ENCODE data around the gene RHOJ.
"Not testable (repeated sequence)": the region's sequence is repeated elsewhere in the genome, so short reads cannot be mapped to it uniquely, and the experiment has no call there.

RHOJ gene

DNA sequence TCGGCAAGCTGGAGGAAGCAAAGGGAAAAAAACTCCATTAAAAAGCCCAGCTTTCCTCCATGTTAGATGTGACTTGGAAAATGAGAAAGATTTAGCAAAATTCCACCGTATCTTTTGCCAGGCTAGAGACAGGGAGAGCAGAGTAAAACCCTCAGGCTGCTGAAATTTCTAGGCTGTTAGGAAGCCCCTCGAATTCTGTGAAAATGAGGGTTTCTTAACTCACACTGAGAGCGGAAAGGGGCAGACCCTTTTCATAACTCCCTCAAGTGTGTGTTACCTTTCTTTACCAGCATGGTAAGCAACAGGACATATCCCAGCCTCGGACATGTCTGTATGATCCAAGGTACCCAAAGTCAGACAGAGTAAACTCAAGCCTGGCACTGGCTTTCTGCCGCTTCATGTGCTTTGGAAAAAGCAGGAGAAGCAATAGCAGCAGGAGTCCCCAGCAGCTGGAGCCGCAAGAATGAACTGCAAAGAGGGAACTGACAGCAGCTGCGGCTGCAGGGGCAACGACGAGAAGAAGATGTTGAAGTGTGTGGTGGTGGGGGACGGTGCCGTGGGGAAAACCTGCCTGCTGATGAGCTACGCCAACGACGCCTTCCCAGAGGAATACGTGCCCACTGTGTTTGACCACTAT is at the start of gene RHOJ:
RHOJ (plus strand) TSS at position 37 of the 637 bp plus-strand sequence; CDS start at position 464, 427 bp downstream.
- FAIRE-seq, result no peak

DNA sequence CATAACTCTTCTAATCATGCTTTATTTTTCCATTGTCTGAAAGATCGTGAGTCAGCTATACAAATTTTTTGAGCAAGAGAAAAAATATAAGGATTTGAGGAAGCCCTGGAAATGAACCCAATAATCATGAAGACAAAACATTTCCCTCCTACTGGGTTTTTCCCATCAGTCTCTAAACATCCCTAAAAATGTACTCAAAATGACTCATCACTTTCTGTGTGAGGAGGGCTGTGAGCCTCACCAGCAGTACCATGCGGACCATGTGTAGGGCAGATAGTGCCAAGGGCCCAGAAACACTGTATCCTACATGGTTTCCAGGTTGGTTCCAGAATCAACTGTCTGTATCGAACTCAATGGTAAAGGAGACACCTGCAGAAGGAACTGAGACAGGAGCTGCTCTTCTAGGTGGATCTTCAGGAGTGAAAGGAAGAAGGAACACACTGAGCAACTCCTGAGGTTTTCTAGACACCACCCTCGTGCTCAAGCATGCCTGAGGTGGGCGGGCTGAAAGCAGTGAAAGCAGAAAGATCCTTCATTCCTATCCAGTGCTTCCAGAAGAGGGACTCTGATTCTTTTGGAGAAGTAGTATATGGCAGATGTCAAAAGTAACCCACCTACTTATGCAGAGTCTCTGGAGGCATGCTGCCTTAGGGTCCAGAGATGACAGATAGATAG is 48.6 kb upstream of the RHOJ start:
- FAIRE-seq, result no peak

DNA sequence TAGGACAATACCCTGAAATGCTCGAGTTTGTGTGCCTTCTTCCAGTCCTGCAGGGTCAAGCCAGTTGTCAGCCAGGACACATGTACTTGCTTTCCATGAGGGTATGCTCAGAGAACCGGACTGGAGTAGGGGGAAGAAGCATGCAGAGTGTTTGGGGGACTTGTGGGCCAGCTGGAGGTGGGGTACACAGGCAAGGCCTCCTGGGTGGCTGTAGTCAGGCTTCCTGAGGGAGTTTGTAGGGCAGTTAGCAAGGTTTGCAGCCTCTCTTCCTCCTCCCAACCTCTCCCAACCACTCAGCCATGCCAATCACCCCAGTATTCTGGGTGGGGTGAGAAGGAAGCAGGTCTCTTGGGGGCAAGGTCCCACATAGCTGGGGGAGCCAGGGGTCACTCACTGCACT is 47.0 kb upstream of the RHOJ start:
- no peak for FAIRE-seq

DNA sequence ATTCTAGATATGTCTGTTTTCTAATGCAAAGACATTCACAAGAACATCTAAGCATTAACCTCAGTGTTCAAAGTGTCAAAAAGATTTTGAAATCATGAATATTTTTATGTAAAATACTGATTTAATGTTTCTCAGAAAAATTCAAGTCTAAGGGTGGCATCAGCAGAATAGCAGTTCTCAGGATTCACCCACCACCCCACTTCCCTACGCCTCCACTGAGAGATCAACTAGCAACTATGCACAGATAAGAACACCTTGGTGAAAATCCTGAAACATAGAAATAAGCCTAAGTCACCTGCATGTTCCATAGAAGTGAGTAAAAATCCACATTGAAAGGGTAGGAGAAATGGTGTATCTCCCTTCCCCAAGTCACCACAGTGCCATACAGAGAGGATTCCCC is 40.9 kb upstream of the RHOJ start:
- FAIRE-seq, result no peak

DNA sequence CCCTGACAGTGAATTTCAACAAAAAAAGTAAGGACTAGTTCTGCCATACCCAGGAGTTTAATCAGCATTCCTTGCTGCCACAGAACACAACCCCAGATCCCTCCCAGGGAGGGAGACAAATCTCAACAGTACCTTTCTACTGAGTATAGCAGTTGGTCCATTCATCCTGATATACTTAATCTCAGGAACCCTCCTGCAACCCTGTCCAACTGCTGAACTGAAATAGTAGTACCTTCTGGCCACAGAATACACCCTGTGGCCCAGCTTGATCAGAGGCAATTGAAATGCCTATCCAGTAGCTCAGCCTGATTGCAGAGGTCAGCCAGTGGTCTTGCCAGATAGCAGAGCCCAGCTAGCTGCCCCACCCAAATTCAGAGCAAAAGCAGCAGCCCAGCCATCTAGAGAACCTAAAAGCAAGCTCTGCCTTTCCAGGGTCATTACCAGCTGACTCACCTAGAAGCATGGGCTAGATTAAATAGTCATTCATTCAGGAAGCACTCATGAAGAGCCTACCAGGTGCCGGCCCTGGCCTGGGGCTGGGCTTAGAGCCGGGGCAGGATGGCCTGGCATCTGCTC is 40.0 kb upstream of the RHOJ start:
- no peak for FAIRE-seq

DNA sequence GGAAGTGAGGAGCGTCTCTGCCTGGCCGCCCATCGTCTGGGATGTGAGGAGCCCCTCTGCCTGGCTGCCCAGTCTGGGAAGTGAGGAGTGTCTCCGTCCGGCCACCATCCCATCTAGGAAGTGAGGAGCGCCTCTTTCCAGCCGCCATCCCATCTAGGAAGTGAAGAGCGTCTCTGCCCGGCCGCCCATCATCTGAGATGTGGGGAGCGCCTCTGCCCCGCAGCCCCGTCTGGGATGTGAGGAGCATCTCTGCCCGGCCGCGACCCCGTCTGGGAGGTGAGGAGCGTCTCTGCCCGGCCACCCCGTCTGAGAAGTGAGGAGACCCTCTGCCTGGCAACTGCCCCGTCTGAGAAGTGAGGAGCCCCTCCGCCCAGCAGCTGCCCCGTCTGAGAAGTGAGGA is 39.0 kb upstream of the RHOJ start:
- not testable (repeated sequence) for FAIRE-seq

DNA sequence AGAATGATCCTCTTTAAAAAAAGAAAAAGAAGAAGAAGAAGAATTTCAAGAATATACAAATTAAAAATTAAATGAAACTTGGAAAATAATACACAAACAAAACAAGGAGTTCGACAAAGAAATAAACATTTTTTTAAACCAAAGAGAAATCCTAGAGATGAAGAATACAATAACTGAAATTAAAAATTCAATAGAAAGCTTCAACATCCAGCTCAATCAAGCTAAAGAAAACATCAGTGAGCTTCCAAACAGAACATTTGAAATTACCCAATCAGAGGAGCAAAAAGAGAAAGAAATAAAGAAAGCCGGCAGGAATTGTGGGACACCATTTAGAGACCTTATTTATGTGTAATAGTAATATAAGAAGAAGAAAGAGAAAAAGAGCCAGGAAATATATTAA is 37.2 kb upstream of the RHOJ start:
- no peak for FAIRE-seq

DNA sequence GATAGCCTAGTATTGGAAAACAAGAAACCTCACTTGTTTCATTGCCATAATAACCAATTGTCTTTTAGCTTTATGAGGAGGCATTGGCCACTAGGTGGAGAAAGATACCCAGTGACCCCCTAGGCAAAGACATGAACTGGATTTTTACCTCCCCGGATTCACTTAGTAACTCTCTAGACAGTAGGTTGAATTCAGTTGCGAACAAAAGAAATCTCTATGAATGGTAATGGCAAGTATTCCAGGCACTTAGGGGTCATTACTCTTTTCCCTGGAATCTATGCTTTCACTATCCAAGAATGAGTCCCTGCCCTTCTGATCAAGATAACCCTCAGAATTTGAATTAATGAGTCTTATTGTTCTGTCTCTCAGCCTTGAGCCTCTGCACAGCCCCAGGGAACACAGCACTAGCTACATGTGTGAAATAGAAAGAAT is 29.5 kb upstream of the RHOJ start:
- FAIRE-seq, result no peak

DNA sequence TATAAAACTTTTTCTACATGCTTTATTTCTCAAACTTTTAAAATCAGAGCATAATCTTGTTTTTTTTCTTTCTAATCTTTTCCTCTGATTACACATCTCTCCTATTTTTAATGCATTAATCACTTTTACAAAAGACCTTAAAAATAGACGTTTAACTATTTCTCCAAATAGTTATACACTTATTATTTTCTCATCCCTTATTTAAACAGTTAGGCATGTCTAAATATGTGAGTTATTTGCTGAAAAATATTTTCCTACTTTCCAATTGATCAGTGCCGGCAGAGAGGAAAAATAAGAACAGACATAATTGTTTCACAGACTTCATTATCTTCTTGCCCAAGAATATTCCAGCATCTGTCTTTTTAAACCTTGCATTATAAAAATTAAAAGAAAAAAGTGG is 28.7 kb upstream of the RHOJ start:
- FAIRE-seq, result no peak

DNA sequence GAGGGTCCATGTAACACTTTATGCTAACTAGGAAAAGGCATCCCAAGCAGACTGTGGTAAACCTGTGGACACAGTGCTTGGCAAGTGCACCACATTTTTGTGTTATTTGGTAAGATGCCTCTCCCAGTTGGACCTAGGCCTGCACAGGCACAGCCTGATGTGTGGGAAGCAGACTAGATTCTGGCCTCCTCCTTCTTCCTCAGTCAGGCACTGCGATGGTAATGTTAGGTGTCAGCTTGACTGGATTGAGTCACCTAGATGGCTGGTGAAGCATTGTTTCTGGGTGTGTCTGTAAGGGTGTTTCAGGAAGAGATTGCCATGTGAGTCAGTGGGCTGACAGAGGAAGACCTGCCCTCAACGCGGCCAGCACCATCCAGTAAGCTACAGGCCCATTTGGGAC is 25.3 kb upstream of the RHOJ start:
- FAIRE-seq, result no peak

DNA sequence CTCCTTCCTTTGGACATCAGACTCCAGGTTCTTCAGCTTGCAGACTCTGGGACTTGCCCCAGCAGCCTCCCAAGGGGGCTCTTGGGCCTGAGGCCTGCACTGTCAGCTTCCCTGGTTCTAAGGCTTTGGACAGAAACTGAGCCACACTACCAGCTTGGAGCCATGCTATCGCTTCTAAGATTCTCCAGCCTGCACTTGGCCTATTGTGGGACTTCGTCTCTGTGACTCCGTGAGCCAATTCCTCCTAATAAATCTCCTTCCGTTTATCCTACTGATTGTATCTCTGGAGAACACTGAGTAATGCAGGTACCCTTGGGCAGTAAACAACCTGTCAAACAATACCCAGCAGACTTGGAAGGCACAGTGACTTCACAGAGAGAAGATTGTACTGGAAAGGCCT is 24.9 kb upstream of the RHOJ start:
- no peak for FAIRE-seq

DNA sequence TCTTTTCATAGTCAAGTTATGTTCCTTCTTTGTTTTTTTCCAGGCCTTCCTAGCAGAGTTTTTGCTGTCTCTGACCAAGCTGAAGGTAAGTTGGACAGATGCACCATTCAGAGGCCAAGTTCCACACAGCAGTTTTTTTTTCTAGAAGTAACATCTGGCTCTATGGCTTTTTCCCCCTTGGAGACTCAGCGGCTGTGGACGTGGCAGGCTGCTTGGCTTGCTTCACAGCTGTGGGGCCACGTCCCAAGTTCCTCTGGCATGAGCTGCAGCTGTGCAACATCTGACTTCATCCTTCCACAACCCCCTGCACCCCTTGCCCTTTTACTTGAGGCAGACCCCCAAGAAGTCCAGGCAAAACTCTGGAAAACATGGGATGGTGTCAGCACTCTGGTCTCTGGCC is 24.2 kb upstream of the RHOJ start:
- no peak for FAIRE-seq

DNA sequence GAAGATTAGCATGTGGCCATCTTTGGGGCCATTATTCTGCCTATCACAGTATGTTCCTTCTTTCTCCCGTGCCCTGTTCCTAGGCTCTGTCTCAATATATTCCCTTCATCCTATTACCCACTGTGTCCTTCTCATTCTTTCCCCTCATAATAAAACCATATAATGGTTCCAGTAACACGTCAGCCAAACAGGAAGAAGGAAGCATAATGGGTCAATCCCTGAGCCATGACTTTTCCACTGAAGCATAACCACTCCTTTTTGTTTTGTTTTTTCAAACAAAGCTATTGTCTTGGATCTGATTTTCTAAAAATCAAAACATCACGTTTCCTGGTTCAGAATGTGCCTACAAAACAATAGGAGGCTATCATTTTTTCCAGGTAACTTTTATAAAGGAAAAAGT is 21.3 kb upstream of the RHOJ start:
- FAIRE-seq, result no peak

DNA sequence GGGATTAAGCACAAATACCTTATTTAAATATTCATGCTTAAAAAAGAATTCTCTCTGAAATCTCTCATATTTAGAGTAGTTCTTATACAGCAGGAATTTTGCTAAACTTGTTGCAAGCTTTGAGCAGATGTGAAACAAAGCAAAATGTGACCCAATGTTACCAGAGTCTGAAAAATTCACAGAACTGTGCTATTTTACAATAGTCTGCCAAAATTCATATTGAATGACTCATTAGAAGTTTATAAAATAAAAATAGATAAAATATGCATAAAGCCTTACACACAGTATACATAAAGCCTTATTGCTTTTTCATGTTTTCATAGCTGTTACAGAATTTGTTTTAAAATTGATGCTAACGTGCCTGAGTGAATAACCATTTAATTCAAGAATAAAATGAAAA is 17.8 kb upstream of the RHOJ start:
- FAIRE-seq, result no peak

DNA sequence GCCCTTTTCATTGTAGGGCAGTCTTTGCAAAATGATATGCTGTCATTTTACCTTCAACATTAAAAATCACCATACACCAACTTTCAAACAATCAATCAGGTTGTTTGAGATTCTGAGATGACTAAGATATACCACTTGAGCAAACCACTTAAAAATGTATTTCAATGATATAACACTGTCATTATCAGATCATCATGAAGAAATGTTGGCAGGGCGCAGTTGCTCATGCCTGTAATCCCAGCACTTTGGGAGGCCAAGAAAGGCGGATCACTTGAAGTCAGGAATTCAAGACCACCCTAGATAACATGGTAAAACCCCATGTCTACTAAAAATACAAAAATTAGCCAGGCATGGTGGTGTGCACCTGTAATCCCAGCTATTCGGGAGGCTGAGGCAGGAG is 13.0 kb upstream of the RHOJ start:
- no peak for FAIRE-seq

DNA sequence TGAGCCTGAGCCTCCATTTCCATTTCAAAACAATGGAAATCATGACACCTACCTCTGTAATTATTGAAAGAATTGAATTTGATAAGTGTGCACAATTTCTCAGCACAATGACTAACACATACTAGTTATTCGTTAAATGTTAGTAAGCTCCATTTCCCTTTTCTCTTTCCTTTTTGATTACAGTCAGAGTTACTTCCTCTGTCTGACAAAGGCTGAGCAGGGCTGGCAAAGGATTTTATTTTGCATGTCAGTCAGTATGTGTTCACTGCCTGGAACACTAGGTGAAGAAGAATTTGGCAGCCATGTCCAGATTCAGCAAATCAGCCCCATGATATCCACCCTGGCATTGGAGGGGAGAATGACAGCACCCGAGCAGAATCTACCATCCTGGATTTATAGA is 12.2 kb upstream of the RHOJ start:
- FAIRE-seq, result no peak

DNA sequence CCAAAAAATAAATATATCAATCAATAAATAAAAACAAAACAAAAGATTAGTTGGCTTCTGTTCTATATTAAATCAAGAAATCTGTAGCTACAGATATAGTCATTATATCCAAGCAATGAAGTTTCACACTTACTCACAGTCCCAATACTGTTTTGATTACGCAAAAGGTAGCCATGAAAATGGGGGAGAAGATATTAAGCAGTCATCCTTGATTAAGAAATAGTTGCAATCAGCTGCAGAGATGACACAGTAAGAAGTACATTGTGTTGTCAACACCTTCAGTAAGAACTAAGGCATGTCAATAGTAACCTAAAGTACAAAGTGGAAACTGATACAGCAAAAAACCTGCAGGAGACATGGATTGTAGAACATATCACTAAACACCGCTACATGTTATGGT is 11.0 kb upstream of the RHOJ start:
- no peak for FAIRE-seq

DNA sequence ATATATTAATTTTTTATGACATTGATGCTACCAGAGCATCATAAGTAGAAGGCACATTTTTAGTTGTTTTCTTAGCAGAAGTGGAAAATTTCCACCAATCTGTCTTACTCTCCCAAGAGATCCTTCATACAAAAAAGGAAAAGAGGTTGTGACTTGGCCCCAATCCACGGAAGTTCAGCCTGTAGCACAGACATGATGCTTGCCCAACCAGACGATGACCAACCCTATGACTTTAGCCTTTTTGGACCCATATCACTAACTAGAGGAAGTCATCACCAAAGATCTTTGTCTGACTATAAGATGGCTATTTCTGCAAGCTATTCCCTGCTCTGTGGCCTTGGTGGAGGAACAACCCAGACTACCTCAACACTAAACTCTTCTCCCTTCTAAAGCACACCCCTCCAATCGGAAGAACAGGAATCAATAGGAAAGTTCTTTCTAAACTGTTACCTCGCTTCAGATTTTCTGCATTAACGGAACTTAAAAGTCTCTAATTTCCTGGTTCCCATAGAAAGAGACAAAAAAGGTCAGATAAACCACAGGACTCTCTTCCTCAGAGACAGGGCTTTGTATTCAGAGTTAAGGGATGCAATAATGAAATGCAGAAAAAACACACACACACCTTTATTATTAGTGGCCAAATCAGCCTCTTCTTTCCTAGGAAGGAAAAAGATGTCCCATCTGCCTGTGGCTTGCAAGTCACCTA is 4.1 kb upstream of the RHOJ start:
- no peak for FAIRE-seq

DNA sequence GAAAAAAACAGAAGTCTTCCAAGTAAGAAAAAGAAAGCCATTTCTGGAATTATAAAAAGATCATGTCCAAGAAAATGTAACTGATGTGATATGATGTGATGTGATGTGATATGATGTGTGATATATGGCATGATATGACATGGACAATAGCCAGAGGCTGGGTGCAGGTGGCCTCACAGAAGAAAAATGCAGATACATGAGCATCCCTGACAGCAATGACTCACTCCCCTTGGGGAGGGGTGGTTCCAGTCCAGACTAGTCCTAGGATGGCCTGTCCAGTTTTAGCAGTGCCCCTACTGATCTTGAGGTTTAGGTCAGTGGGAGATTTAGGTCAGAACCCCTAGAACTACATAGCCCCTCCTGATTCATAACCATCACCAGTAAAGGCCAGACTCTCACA is 3.5 kb upstream of the RHOJ start:
- FAIRE-seq, result no peak

DNA sequence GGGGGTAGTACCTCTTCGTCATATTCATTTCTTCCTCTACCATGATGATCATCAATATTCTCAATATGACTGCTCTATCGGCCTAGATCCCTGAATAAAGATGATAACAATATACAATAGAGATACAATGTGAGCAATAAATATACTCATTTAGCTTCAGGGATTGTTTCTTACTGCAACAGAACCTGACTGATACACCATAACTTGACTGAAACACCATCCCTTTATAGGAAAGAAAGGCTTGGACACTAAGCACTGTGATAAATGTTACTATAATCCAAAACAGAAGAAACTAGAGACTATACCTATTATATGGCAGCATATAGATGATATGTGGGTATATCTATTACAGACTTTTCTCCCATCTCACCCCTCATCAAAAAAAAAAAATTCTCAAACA is 1.2 kb upstream of the RHOJ start:
- no peak for FAIRE-seq

DNA sequence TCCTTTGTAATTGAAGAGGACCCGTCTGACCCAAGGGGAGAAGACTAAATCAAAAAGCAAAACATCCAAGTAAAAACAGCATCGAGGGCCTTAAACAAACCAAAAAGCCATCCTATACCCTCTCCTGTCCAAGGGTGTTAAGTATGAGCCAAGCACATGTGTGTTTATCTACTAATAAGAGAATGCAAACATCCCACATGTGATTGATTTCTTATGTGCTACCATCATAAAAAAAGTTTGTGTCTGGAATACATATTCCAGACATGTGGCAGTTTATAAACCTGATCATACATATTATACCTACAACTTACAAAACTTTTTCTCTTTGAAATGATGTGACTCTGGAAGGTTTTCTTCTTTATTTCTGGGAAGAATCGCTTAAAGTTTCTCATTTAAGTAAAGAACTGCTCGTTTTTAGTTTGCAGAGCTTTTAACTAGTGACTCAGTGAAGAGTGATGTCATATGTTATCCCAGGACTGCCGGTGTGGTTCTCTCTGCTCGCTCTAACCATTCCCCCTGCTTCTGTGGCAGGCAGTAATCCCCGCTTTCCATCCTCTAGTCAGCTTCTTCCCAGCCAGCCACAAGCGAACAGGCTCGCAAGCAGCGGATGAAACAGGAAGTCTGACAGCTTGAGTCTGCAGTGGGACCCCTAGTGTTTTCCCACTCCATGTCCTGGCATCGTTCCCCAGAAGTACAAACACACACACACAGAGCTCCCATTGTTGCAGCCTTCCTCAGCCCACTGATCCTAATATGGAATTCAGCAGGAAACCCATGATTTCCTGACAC is 431 bp upstream of the RHOJ start:
- no peak for FAIRE-seq

DNA sequence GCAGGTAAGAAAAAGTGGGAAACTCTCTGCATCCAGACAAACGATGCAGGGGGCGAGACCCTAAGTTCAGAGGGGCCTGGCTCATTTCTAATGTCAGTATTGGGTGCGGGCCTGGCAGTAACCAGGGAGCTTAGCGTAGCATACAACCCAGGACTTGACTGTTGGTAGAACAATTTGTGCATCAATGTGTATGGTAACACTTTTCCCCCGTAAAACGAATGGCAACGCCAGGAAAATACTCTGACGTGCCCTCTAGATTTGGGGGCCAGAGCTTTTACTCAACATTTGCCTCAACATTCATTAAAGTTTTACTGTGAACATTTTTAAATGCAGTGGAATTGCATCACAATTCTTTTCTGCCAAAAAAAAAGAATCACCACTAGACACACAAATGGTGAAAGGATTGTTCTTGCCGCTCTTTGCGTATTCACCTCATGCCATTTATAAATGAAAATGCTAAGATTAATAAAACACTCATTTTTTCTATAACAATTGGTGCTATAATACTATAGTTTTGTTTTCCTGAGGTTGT is 867 bp downstream of the RHOJ start:
- no peak for FAIRE-seq

DNA sequence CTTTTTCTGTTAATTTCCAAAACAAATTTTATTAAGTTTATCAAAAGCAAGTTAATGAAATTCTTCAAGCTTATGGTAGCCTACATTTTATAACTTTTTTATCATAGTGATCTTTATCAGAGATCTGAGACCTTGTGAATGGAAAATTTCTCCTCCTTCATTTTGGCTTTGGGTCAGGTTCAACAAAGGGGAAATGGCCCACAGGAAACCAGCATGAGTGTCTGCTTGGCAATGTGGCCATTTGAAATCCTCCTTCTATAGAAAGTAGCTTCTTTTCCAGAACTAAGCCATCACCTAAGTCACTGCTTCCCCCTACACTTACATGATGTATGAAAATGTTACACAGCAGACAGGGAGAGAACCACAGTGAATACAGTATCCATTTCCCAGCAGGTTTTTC is 1.6 kb downstream of the RHOJ start:
- no peak for FAIRE-seq

Data from G401.6 (cell line).